Progenitor cell of endocrine pancreas (in vitro differentiated cells): ENCODE data around the gene PPFIBP1. TPM values are rescaled to one million over a fixed set of nuclear protein-coding genes. Genes with fewer than 3 reads are reported as not detected.

Experiments used
- DNase-seq: peaks from one replicate; pipeline ENCODE4 v3.0.0; 2021; ENCODE audit warnings: low spot score; ENCODE audit not compliant: unreplicated experiment
- H3K27ac Mint-ChIP-seq: 2 replicates; pipeline ENCODE4 v1.8.0; 2021; ENCODE audit warnings: mild to moderate bottlenecking, moderate library complexity, mixed read lengths
- H3K27me3 Mint-ChIP-seq: 2 replicates; pipeline ENCODE4 v1.8.0; 2021; ENCODE audit warnings: mixed read lengths
- H3K36me3 Mint-ChIP-seq: 2 replicates; pipeline ENCODE4 v1.8.0; 2022; ENCODE audit warnings: mixed read lengths; ENCODE audit not compliant: insufficient read depth
- H3K4me1 Mint-ChIP-seq: 2 replicates; pipeline ENCODE4 v1.8.0; 2021; ENCODE audit warnings: low read depth, mixed read lengths
- H3K4me3 Mint-ChIP-seq: 2 replicates; pipeline ENCODE4 v1.8.0; 2021; ENCODE audit warnings: low read depth, mild to moderate bottlenecking, moderate library complexity, mixed read lengths
- H3K9me3 Mint-ChIP-seq: 2 replicates; pipeline ENCODE4 v1.8.0; 2021; ENCODE audit warnings: low read depth, mixed read lengths
- CTCF ChIP-seq: fragments of 200-600 bp; sonication (generic); IDR thresholded peaks from one replicate; pipeline ENCODE4 v1.5.0; 2021; ENCODE audit warnings: antibody characterized with exemption, mild to moderate bottlenecking; ENCODE audit not compliant: unreplicated experiment
- total RNA-seq: library from RNA; stranded (reverse); gene quantifications from 2 replicates; pipeline ENCODE4 v1.2.1, GENCODE V29; 2021

Gene PPFIBP1
- total RNA-seq, 1 donor from 2014 or later, result 85.4 TPM

- Mint-ChIP-seq H3K9me3 (no peaks in the 10 kb centered on the region), H3K36me3 (peaks cover 37% of the 10 kb centered on the region), H3K27ac (no peak overlapping the region), H3K27me3 (no peaks in the 10 kb centered on the region), H3K4me1 (no peaks in the 10 kb centered on the region), H3K4me3 (no peak overlapping the region)
- no peak for TF ChIP-seq CTCF
- no peak for DNase-seq
Observed at GRCh38 chr12:27667540-27667939, 143.5 kb downstream of the PPFIBP1 start.

- H3K4me3 Mint-ChIP-seq, result no peak overlapping the region
- no peak overlapping the region for H3K27ac Mint-ChIP-seq
- peaks cover 17% of the 10 kb centered on the region for H3K36me3 Mint-ChIP-seq
- H3K9me3 Mint-ChIP-seq, result no peaks in the 10 kb centered on the region
- no peak for TF ChIP-seq CTCF
- no peaks in the 10 kb centered on the region for H3K4me1 Mint-ChIP-seq
- no peak for DNase-seq
- H3K27me3 Mint-ChIP-seq, result no peaks in the 10 kb centered on the region
Observed at GRCh38 chr12:27672051-27672450, 148.0 kb downstream of the PPFIBP1 start.

GRCh38 chr12:27672643-27673042 lies 148.6 kb downstream of the PPFIBP1 start:
- no peaks in the 10 kb centered on the region for H3K9me3 Mint-ChIP-seq
- H3K27me3 Mint-ChIP-seq, result no peaks in the 10 kb centered on the region
- H3K4me3 Mint-ChIP-seq, result no peak overlapping the region
- no peak overlapping the region for H3K27ac Mint-ChIP-seq
- H3K4me1 Mint-ChIP-seq, result no peaks in the 10 kb centered on the region
- peaks cover 16% of the 10 kb centered on the region for H3K36me3 Mint-ChIP-seq
- no peak for DNase-seq
- no peak for TF ChIP-seq CTCF

- H3K27ac Mint-ChIP-seq, result no peak overlapping the region
- H3K36me3 Mint-ChIP-seq, result peaks cover 13% of the 10 kb centered on the region
- H3K4me3 Mint-ChIP-seq, result no peak overlapping the region
- no peak for TF ChIP-seq CTCF
- no peaks in the 10 kb centered on the region for H3K4me1 Mint-ChIP-seq
- no peak for DNase-seq
- no peaks in the 10 kb centered on the region for H3K9me3 Mint-ChIP-seq
- H3K27me3 Mint-ChIP-seq, result no peaks in the 10 kb centered on the region
Observed at GRCh38 chr12:27673101-27673718, 149.2 kb downstream of the PPFIBP1 start.

GRCh38 chr12:27674989-27675388 lies 151.0 kb downstream of the PPFIBP1 start:
- no peaks in the 10 kb centered on the region for H3K4me1 Mint-ChIP-seq
- DNase-seq, result no peak
- H3K4me3 Mint-ChIP-seq, result no peak overlapping the region
- no peak overlapping the region for H3K27ac Mint-ChIP-seq
- H3K9me3 Mint-ChIP-seq, result no peaks in the 10 kb centered on the region
- no peak for TF ChIP-seq CTCF
- peaks cover 20% of the 10 kb centered on the region for H3K36me3 Mint-ChIP-seq
- H3K27me3 Mint-ChIP-seq, result no peaks in the 10 kb centered on the region
